Omental fat pad (tissue), 4 donors: ENCODE data around the gene FMO5. TPM values are rescaled to one million over a fixed set of nuclear protein-coding genes. Genes with fewer than 3 reads are reported as not detected.

ENCODE experiments used
- ATAC-seq: fragments of 150-250 bp; one replicate; pipeline ENCODE4 v1.9.1; 2016; ENCODE audit warnings: mild to moderate bottlenecking, moderate library complexity; ENCODE audit not compliant: low FRiP score
- DNase-seq: peaks from one replicate; pipeline ENCODE4 v3.0.0-alpha.2; 2019; ENCODE audit warnings: low spot score
- CTCF ChIP-seq, 3 donors: fragments of 450-650 bp; IDR thresholded peaks; one replicate each; pipeline ENCODE4 v1.5.1; 2016 to 2017; ENCODE audit warnings: antibody characterized with exemption in 3 of 3, mild to moderate bottlenecking in 3 of 3, moderate library complexity in 2 of 3
- total RNA-seq, 4 donors: library from RNA; depleted of rRNA; stranded (reverse); fragments of >200 nt; gene quantifications; one replicate each; pipeline ENCODE4 v1.1.0, GENCODE V29; 2016

Gene FMO5
- total RNA-seq, 4 donors from 2014 or later, result 2.0 to 9.6 (median 2.8) TPM

- ATAC-seq, result no peak
- TF ChIP-seq CTCF (IDR thresholded peaks at IDR 0.05), result no peak
- DNase-seq, result no peak
These were observed 1.2 kb downstream of the FMO5 start for GRCh38 chr1:147223740-147224615.

- ATAC-seq (no peak), DNase-seq (no peak)
- TF ChIP-seq CTCF (IDR thresholded peaks at IDR 0.05), result no peak
These were observed 6.5 kb downstream of the FMO5 start for GRCh38 chr1:147218606-147219005.

GRCh38 chr1:147217141-147217540 is 8.0 kb downstream of the FMO5 start:
- no peak for DNase-seq
- no peak for ATAC-seq

GRCh38 chr1:147216124-147216523 is 9.0 kb downstream of the FMO5 start:
- DNase-seq (no peak), ATAC-seq (no peak)
- no peak for TF ChIP-seq CTCF (IDR thresholded peaks at IDR 0.05)

More at GRCh38 chr1:147217141-147217540, 8.0 kb downstream of the FMO5 start:
- TF ChIP-seq CTCF (IDR thresholded peaks at IDR 0.05), result no peak

GRCh38 chr1:147215540-147215916 is 9.6 kb downstream of the FMO5 start:
- DNase-seq (no peak), ATAC-seq (no peak)
- no peak for TF ChIP-seq CTCF (IDR thresholded peaks at IDR 0.05)

- no peak for DNase-seq
- TF ChIP-seq CTCF (IDR thresholded peaks at IDR 0.05), result no peak
- no peak for ATAC-seq
These were observed 10.1 kb downstream of the FMO5 start for GRCh38 chr1:147214842-147215539.
